ENCODE results near the gene PDAP1. TPM values are rescaled to one million over a fixed set of nuclear protein-coding genes. Genes with fewer than 3 reads are reported as not detected.
"Not testable (repeated sequence)": the region's sequence is repeated elsewhere in the genome, so short reads cannot be mapped to it uniquely, and the experiment has no call there.

The PDAP1 gene
- total and polyA plus RNA-seq, 2 experiments from 2014 or later, result 52.6 to 93.9 TPM

GRCh38 chr7:99437946-99438572, 29.7 kb upstream of the PDAP1 start:
- peak overlapping the region; percentile 73 for H3K27ac ChIP-seq
- peaks cover 72% of the 10 kb centered on the region for H3K79me2 ChIP-seq
- peaks cover 15% of the 10 kb centered on the region for H3K4me1 ChIP-seq (ENCODE audit: insufficient read depth)
- H3K9me2 ChIP-seq (replicated peaks; ENCODE audit: insufficient read depth), result no peaks in the 10 kb centered on the region
- H3K4me3 ChIP-seq, result peak overlapping the region; percentile 93
- peak overlapping the region; percentile 75 for H3K4me2 ChIP-seq
- H3K27me3 ChIP-seq, result no peaks in the 10 kb centered on the region
- H4K20me1 ChIP-seq (ENCODE audit: insufficient read depth, poor library complexity, severe bottlenecking), result peaks cover 6% of the 10 kb centered on the region
- H2AFZ ChIP-seq, result peak overlapping the region; percentile 86
- 40% methylated on average over 11 of the region's 20 CpGs for WGBS (ENCODE audit: low lambda C conversion rate, missing lambda C conversion rate)
- DNase-seq (ENCODE audit: low spot score), result peak; percentile 15
- TF ChIP-seq EZH2 (IDR thresholded peaks at IDR 0.05; ENCODE audit: borderline replicate concordance) (no peak), CTCF (IDR thresholded peaks at IDR 0.05; ENCODE audit: poor library complexity) (no peak), EZH2phosphoT487 (IDR thresholded peaks at IDR 0.05; ENCODE audit: low read depth, severe bottlenecking, unreplicated experiment) (no peak)
- no peaks in the 10 kb centered on the region for H3K9me3 ChIP-seq (ENCODE audit: low read depth)
- H3K36me3 ChIP-seq (replicated peaks; ENCODE audit: insufficient read depth, low read depth), result no peaks in the 10 kb centered on the region

GRCh38 chr7:99433158-99433557, 24.8 kb upstream of the PDAP1 start:
- Histone ChIP-seq H3K36me3 (replicated peaks; ENCODE audit: insufficient read depth, low read depth) (no peaks in the 10 kb centered on the region), H3K9me2 (replicated peaks; ENCODE audit: insufficient read depth) (no peaks in the 10 kb centered on the region), H3K27ac (peak overlapping the region; percentile 92), H3K27me3 (no peaks in the 10 kb centered on the region), H3K4me3 (no peak overlapping the region), H3K9me3 (ENCODE audit: low read depth) (no peaks in the 10 kb centered on the region), H3K79me2 (peaks cover 45% of the 10 kb centered on the region), H4K20me1 (ENCODE audit: insufficient read depth, poor library complexity, severe bottlenecking) (no peaks in the 10 kb centered on the region), H2AFZ (no peak overlapping the region), H3K4me1 (ENCODE audit: insufficient read depth) (peaks cover 23% of the 10 kb centered on the region), H3K4me2 (no peak overlapping the region)
- TF ChIP-seq EZH2 (IDR thresholded peaks at IDR 0.05; ENCODE audit: borderline replicate concordance) (no peak), EZH2phosphoT487 (IDR thresholded peaks at IDR 0.05; ENCODE audit: low read depth, severe bottlenecking, unreplicated experiment) (no peak), CTCF (IDR thresholded peaks at IDR 0.05; ENCODE audit: poor library complexity) (no peak)
- DNase-seq (ENCODE audit: low spot score), result no peak
- WGBS (ENCODE audit: low lambda C conversion rate, missing lambda C conversion rate), result 96% methylated on average over 9 of the region's 9 CpGs

- not testable (repeated sequence) for H4K20me1 ChIP-seq (ENCODE audit: insufficient read depth, poor library complexity, severe bottlenecking); H3K9me3 ChIP-seq (ENCODE audit: low read depth); H3K4me3 ChIP-seq; H3K36me3 ChIP-seq (replicated peaks; ENCODE audit: insufficient read depth, low read depth); H2AFZ ChIP-seq; H3K27me3 ChIP-seq; H3K9me2 ChIP-seq (replicated peaks; ENCODE audit: insufficient read depth)
- peak; percentile 46 for DNase-seq (ENCODE audit: low spot score)
- Histone ChIP-seq H3K27ac (peak overlapping the region; percentile 92), H3K4me1 (ENCODE audit: insufficient read depth) (peaks cover 23% of the 10 kb centered on the region), H3K79me2 (peaks cover 33% of the 10 kb centered on the region), H3K4me2 (peak overlapping the region; percentile 54)
- 36% methylated on average over 13 of the region's 13 CpGs for WGBS (ENCODE audit: low lambda C conversion rate, missing lambda C conversion rate)
Measured at GRCh38 chr7:99431756-99432540, 23.6 kb upstream of the PDAP1 start.

GRCh38 chr7:99429756-99430155, 21.4 kb upstream of the PDAP1 start:
- H3K4me1 ChIP-seq (ENCODE audit: insufficient read depth), result peaks cover 23% of the 10 kb centered on the region
- H3K4me3 ChIP-seq, result no peak overlapping the region
- no peaks in the 10 kb centered on the region for H4K20me1 ChIP-seq (ENCODE audit: insufficient read depth, poor library complexity, severe bottlenecking)
- no peak overlapping the region for H3K4me2 ChIP-seq
- no peak for DNase-seq (ENCODE audit: low spot score)
- H3K27me3 ChIP-seq, result no peaks in the 10 kb centered on the region
- 98% methylated on average over 8 of the region's 8 CpGs for WGBS (ENCODE audit: low lambda C conversion rate, missing lambda C conversion rate)
- H2AFZ ChIP-seq, result no peak overlapping the region
- TF ChIP-seq CTCF (IDR thresholded peaks at IDR 0.05; ENCODE audit: poor library complexity) (no peak), EZH2 (IDR thresholded peaks at IDR 0.05; ENCODE audit: borderline replicate concordance) (no peak), EZH2phosphoT487 (IDR thresholded peaks at IDR 0.05; ENCODE audit: low read depth, severe bottlenecking, unreplicated experiment) (no peak)
- H3K27ac ChIP-seq, result no peak overlapping the region
- no peaks in the 10 kb centered on the region for H3K9me3 ChIP-seq (ENCODE audit: low read depth)
- H3K36me3 ChIP-seq (replicated peaks; ENCODE audit: insufficient read depth, low read depth), result no peaks in the 10 kb centered on the region
- peaks cover 14% of the 10 kb centered on the region for H3K79me2 ChIP-seq
- H3K9me2 ChIP-seq (replicated peaks; ENCODE audit: insufficient read depth), result no peaks in the 10 kb centered on the region

Data from hepatocyte (in vitro differentiated cells).